Large intestine (tissue), 3 donors: ENCODE measurements around the gene SPDYE17. TPM values are rescaled to one million over a fixed set of nuclear protein-coding genes. Genes with fewer than 3 reads are reported as not detected.
"Not testable (repeated sequence)": the region's sequence is repeated elsewhere in the genome, so short reads cannot be mapped to it uniquely, and the experiment has no call there.

Experiments used
- DNase-seq, 2 donors: peaks; one replicate each; pipeline versions ENCODE4 v3.0.0 to v3.0.0-alpha.2; 2013
- H3K27ac ChIP-seq: one replicate; pipeline ENCODE4 v1.5.1; 2013; ENCODE audit warnings: low read length
- H3K27me3 ChIP-seq: 2 replicates; pipeline ENCODE4 v1.6.1; 2013; ENCODE audit warnings: low read length; ENCODE audit not compliant: control insufficient read depth, insufficient read depth
- H3K36me3 ChIP-seq: 2 replicates; pipeline ENCODE4 v1.6.1; 2013; ENCODE audit warnings: low read length; ENCODE audit not compliant: control insufficient read depth, insufficient read depth
- H3K4me1 ChIP-seq: one replicate; pipeline ENCODE4 v1.6.1; 2013; ENCODE audit warnings: low read length; ENCODE audit not compliant: control insufficient read depth, insufficient read depth
- H3K4me3 ChIP-seq: one replicate; pipeline ENCODE4 v1.5.1; 2013; ENCODE audit warnings: low read length
- H3K9me3 ChIP-seq: one replicate; pipeline ENCODE4 v1.6.1; 2013; ENCODE audit warnings: mild to moderate bottlenecking, low read depth, low read length, moderate library complexity; ENCODE audit not compliant: control insufficient read depth
- WGBS: methylation state at CpG from one replicate; pipeline ENCODE4 v1.1.5; 2013; ENCODE audit warnings: low lambda C conversion rate; ENCODE audit not compliant: insufficient coverage; 5-methylcytosine and 5-hydroxymethylcytosine counted together
- polyA plus RNA-seq: library from polyadenylated mRNA; unstranded; fragments of 120-200 nt; gene quantifications from one replicate; pipeline ENCODE4 v1.2.1, GENCODE V29; 2013

SPDYE17 gene
- polyA plus RNA-seq, 1 donor, result not detected

GRCh38 chr7:77010074-77010680 is 22.0 kb downstream of the SPDYE17 start:
- H3K27me3 ChIP-seq, H3K27ac ChIP-seq, H3K4me3 ChIP-seq, H3K36me3 ChIP-seq, H3K9me3 ChIP-seq, DNase-seq, H3K4me1 ChIP-seq: not testable (repeated sequence)
- no CpG with 5 or more reads among the region's 16 CpGs for WGBS

GRCh38 chr7:77008000-77008399 is 24.2 kb downstream of the SPDYE17 start:
- not testable (repeated sequence) for H3K9me3 ChIP-seq, H3K4me3 ChIP-seq, H3K4me1 ChIP-seq, H3K36me3 ChIP-seq, H3K27ac ChIP-seq, DNase-seq, H3K27me3 ChIP-seq
- WGBS, result no CpG with 5 or more reads among the region's 10 CpGs

- not testable (repeated sequence) for H3K36me3 ChIP-seq, H3K27ac ChIP-seq, H3K27me3 ChIP-seq, DNase-seq, H3K9me3 ChIP-seq, H3K4me1 ChIP-seq, H3K4me3 ChIP-seq
- no CpG with 5 or more reads among the region's 22 CpGs for WGBS
These were observed 25.7 kb downstream of the SPDYE17 start for GRCh38 chr7:77006127-77007110.

- DNase-seq, H3K36me3 ChIP-seq: not testable (repeated sequence)
- no CpG with 5 or more reads among the region's 27 CpGs for WGBS
These were observed 26.6 kb downstream of the SPDYE17 start for GRCh38 chr7:77005461-77006057.

GRCh38 chr7:77004151-77004550 is 28.0 kb downstream of the SPDYE17 start:
- not testable (repeated sequence) for H3K4me1 ChIP-seq, H3K4me3 ChIP-seq, H3K36me3 ChIP-seq, DNase-seq, H3K27ac ChIP-seq, H3K9me3 ChIP-seq, H3K27me3 ChIP-seq
- WGBS, result no CpG with 5 or more reads among the region's 18 CpGs

More at GRCh38 chr7:77005461-77006057, 26.6 kb downstream of the SPDYE17 start:
- H3K4me1 ChIP-seq, H3K9me3 ChIP-seq, H3K27ac ChIP-seq, H3K27me3 ChIP-seq, H3K4me3 ChIP-seq: not testable (repeated sequence)

- H3K27ac ChIP-seq, DNase-seq: not testable (repeated sequence)
- WGBS, result no CpG with 5 or more reads among the region's 10 CpGs
These were observed 28.9 kb downstream of the SPDYE17 start for GRCh38 chr7:77003241-77003640.

GRCh38 chr7:77002678-77003233 is 29.4 kb downstream of the SPDYE17 start:
- not testable (repeated sequence) for H3K36me3 ChIP-seq, H3K27me3 ChIP-seq, H3K4me1 ChIP-seq, H3K9me3 ChIP-seq, DNase-seq, H3K27ac ChIP-seq, H3K4me3 ChIP-seq
- WGBS, result no CpG with 5 or more reads among the region's 21 CpGs

More at GRCh38 chr7:77003241-77003640, 28.9 kb downstream of the SPDYE17 start:
- not testable (repeated sequence) for H3K4me1 ChIP-seq, H3K36me3 ChIP-seq, H3K27me3 ChIP-seq, H3K9me3 ChIP-seq, H3K4me3 ChIP-seq

- WGBS, result no CpG with 5 or more reads among the region's 15 CpGs
- H3K36me3 ChIP-seq, H3K27ac ChIP-seq, DNase-seq, H3K4me1 ChIP-seq, H3K27me3 ChIP-seq, H3K4me3 ChIP-seq: not testable (repeated sequence)
- H3K9me3 ChIP-seq, result peaks cover 11% of the 10 kb centered on the region
These were observed 30.1 kb downstream of the SPDYE17 start for GRCh38 chr7:77002104-77002503.

GRCh38 chr7:76999474-77000107 is 32.6 kb downstream of the SPDYE17 start:
- no CpG with 5 or more reads among the region's 37 CpGs for WGBS
- H3K4me1 ChIP-seq, DNase-seq: not testable (repeated sequence)

More at GRCh38 chr7:76999474-77000107, 32.6 kb downstream of the SPDYE17 start:
- not testable (repeated sequence) for H3K4me3 ChIP-seq, H3K27me3 ChIP-seq, H3K27ac ChIP-seq, H3K36me3 ChIP-seq
- peaks cover 11% of the 10 kb centered on the region for H3K9me3 ChIP-seq
